Natural killer cell (primary cell): Measurements from ENCODE around the gene KCNAB3. TPM values are rescaled to one million over a fixed set of nuclear protein-coding genes. Genes with fewer than 3 reads are reported as not detected.

Experiments
- ATAC-seq, 3 donors: fragments of 150-1000 bp in 2 of 3; fragments of 200-7000 bp in 1 of 3; cut with Tn5 transposase; 1 replicate in 1 of 3; 2 replicates in 2 of 3; pipeline ENCODE4 v1.10.0; 2021; ENCODE audit warnings: mild to moderate bottlenecking in 2 of 3, moderate library complexity in 2 of 3
- DNase-seq, 2 donors: peaks; one replicate each; pipeline versions ENCODE4 v3.0.0 to v3.0.0-alpha.2; 2013 to 2021; ENCODE audit warnings: mixed read lengths in 1 of 2
- H3K27ac ChIP-seq: one replicate; pipeline ENCODE4 v1.5.1; 2013; ENCODE audit warnings: mild to moderate bottlenecking, low read length
- H3K27me3 ChIP-seq: one replicate; pipeline ENCODE4 v1.6.1; 2013; ENCODE audit warnings: low read length; ENCODE audit not compliant: control insufficient read depth, insufficient read depth
- H3K36me3 ChIP-seq: one replicate; pipeline ENCODE4 v1.6.1; 2013; ENCODE audit warnings: low read length; ENCODE audit not compliant: control insufficient read depth, insufficient read depth
- H3K4me1 ChIP-seq: one replicate; pipeline ENCODE4 v1.6.1; 2013; ENCODE audit warnings: low read length; ENCODE audit not compliant: control insufficient read depth, insufficient read depth
- H3K4me3 ChIP-seq: one replicate; pipeline ENCODE4 v1.5.1; 2013; ENCODE audit warnings: low read length
- H3K9me3 ChIP-seq: one replicate; pipeline ENCODE4 v1.6.1; 2013; ENCODE audit warnings: low read length; ENCODE audit not compliant: control insufficient read depth, insufficient read depth
- H3K27ac Mint-ChIP-seq, 2 donors: one replicate each; pipeline ENCODE4 v1.8.0; 2022; ENCODE audit warnings: mild to moderate bottlenecking in 2 of 2, mixed read lengths in 2 of 2, moderate library complexity in 1 of 2
- H3K27me3 Mint-ChIP-seq, 2 donors: one replicate each; pipeline ENCODE4 v1.8.0; 2022; ENCODE audit warnings: low read depth in 2 of 2, mixed read lengths in 2 of 2
- H3K36me3 Mint-ChIP-seq: one replicate; pipeline ENCODE4 v1.8.0; 2022; ENCODE audit warnings: mixed read lengths
- H3K4me1 Mint-ChIP-seq, 2 donors: one replicate each; pipeline ENCODE4 v1.8.0; 2022; ENCODE audit warnings: mixed read lengths in 2 of 2
- H3K4me3 Mint-ChIP-seq: one replicate; pipeline ENCODE4 v1.8.0; 2022; ENCODE audit warnings: mild to moderate bottlenecking, moderate library complexity, mixed read lengths
- H3K9me3 Mint-ChIP-seq, 2 donors: one replicate each; pipeline ENCODE4 v1.8.0; 2022; ENCODE audit warnings: mixed read lengths in 2 of 2
- CTCF ChIP-seq: fragments of 200-600 bp; IDR thresholded peaks from one replicate; pipeline ENCODE4 v1.8.0; 2022; ENCODE audit warnings: antibody characterized with exemption
- WGBS: methylation state at CpG from one replicate; pipeline ENCODE4 v1.1.7; 2013; ENCODE audit warnings: missing lambda C conversion rate; ENCODE audit not compliant: insufficient coverage; 5-methylcytosine and 5-hydroxymethylcytosine counted together
- intact Hi-C: fragments of 100-400 bp; cut with micrococcal nuclease; formaldehyde crosslinking; loops from one replicate; pipeline ENCODE4 v1.14.2; 2022
- total RNA-seq, 4 donors: library from RNA; stranded (reverse); fragments of 120-200 nt in 1 of 4; gene quantifications; one replicate each; pipeline versions ENCODE4 v1.2.3 to v1.2.4, GENCODE V29; 2013 to 2022

KCNAB3 gene
- total RNA-seq, 3 donors from 2014 or later (not counting 1 experiment from before 2014, with no cell fraction given) = 7.9 to 11.7 (median 9.3) TPM

- H3K27ac Mint-ChIP-seq = peak overlapping the region; percentile 86 to 89
- H3K4me1 Mint-ChIP-seq = peaks cover 12 to 19% of the 10 kb centered on the region in 2 donors
- 23% methylated on average over 45 of the region's 45 CpGs for WGBS
- Histone ChIP-seq H3K27me3 (no peaks in the 10 kb centered on the region), H3K27ac (peak overlapping the region; percentile 67), H3K4me3 (peak overlapping the region; percentile 49), H3K4me1 (peaks cover 17% of the 10 kb centered on the region), H3K9me3 (no peaks in the 10 kb centered on the region), H3K36me3 (no peaks in the 10 kb centered on the region)
- no peak for TF ChIP-seq CTCF
- peak overlapping the region; percentile 88 for H3K4me3 Mint-ChIP-seq
- DNase-seq (peak; percentile 78 to 91), ATAC-seq (peak; percentile 96 to 99 (median 99))
- no peaks in the 10 kb centered on the region for H3K36me3 Mint-ChIP-seq
- intact Hi-C loops = loop anchor here (1.0 kb wide), 1 partner anchor 9 kb away; the partner anchor contains the start of gene CNTROB
- H3K9me3 Mint-ChIP-seq = no peaks in the 10 kb centered on the region
- H3K27me3 Mint-ChIP-seq = no peaks in the 10 kb centered on the region
These were observed 6.6 kb downstream of the KCNAB3 start for GRCh38 chr17:7922845-7923628.

- Mint-ChIP-seq H3K36me3 (no peaks in the 10 kb centered on the region), H3K4me1 (peaks cover 12 to 19% of the 10 kb centered on the region in 2 donors), H3K27me3 (no peaks in the 10 kb centered on the region), H3K9me3 (no peaks in the 10 kb centered on the region), H3K27ac (peak overlapping the region; percentile 86 to 89), H3K4me3 (peak overlapping the region; percentile 88)
- peak; percentile 17 to 36 (median 19) for ATAC-seq
- Histone ChIP-seq H3K27me3 (no peaks in the 10 kb centered on the region), H3K27ac (peak overlapping the region; percentile 67), H3K4me1 (peaks cover 17% of the 10 kb centered on the region), H3K4me3 (peak overlapping the region; percentile 49), H3K9me3 (no peaks in the 10 kb centered on the region), H3K36me3 (no peaks in the 10 kb centered on the region)
- DNase-seq = peak in 1 of 2 donors; percentile 23
- WGBS = 49% methylated on average over 16 of the region's 16 CpGs
- intact Hi-C loops = no loop called here
- no peak for TF ChIP-seq CTCF
These were observed 7.3 kb downstream of the KCNAB3 start for GRCh38 chr17:7922269-7922844.

GRCh38 chr17:7916808-7917207 lies 12.8 kb downstream of the KCNAB3 start:
- no peak for TF ChIP-seq CTCF
- Mint-ChIP-seq H3K4me1 (peaks cover 26 to 34% of the 10 kb centered on the region in 2 donors), H3K9me3 (no peaks in the 10 kb centered on the region), H3K27me3 (no peaks in the 10 kb centered on the region), H3K4me3 (peak overlapping the region; percentile 94), H3K27ac (peak overlapping the region; percentile 81 to 92), H3K36me3 (no peaks in the 10 kb centered on the region)
- Histone ChIP-seq H3K36me3 (peaks cover 1% of the 10 kb centered on the region), H3K27ac (no peak overlapping the region), H3K27me3 (no peaks in the 10 kb centered on the region), H3K9me3 (no peaks in the 10 kb centered on the region), H3K4me1 (peaks cover 23% of the 10 kb centered on the region), H3K4me3 (no peak overlapping the region)
- intact Hi-C loops = no loop called here
- 91% methylated on average over 2 of the region's 2 CpGs for WGBS
- DNase-seq (peak in 1 of 2 donors; percentile 29), ATAC-seq (no peak)
